KG1 (cell line): Measurements from ENCODE around the gene DCST2.

Experiments used
- DNase-seq: peaks from one replicate; lab custom pipeline; 2025; lab: John Stamatoyannopoulos, UW

Gene DCST2

DNA sequence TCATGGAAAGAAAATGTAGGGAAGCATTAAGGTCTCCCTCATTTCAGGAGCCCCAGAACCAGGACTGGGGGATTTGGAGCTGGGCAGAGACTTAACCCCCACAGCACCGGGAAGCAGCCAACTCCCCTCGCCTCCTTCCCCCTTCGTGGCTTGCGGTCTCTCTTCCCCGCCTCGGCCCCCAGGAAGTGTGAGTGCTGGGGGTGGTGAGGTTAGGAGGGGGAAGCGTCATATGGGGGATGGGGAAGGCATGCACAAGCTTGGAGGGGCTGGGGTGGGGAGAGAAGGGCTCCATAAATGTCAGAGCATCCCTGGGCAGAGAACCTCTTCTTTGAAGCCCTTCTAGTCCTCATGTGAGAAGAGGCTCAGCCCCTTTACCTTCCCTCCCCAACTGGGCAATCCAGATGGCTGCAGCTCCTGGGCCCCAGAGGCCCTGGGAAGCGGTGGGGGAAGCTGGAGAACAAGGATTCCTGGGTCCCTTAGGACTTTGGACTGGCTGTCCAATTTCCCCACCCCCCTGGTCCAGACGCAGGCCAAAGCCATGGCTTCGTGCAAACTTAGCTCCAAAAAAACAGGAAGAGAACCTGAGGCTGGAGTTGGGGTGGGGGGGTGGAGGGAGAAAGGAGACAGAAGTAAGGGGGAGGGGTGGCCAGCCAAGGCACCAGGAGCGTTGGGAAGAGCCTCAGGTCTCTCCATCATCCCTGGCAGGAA is 23.2 kb downstream of the DCST2 start:
- DNase-seq, result no peak

DNA sequence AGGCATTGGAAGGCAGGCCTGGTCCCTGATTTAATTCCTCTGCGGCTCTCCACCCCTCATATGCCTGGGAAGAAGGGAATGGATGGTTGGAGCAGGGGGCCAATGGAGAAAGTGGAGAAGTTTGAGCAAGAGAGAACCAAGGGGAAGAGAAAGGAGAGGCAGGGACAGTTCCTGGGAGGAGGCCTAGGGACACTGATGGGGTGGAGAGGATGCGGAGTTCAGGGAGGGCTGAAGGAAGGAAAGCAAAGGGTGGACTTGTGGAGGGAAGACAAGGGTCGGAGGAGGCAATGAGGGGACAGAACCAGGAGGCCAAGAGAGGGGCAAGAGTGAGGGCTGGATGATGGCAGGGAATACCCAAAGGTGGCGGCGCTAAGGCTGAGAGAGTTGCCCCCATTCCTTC is 23.8 kb downstream of the DCST2 start:
- DNase-seq, result no peak

DNA sequence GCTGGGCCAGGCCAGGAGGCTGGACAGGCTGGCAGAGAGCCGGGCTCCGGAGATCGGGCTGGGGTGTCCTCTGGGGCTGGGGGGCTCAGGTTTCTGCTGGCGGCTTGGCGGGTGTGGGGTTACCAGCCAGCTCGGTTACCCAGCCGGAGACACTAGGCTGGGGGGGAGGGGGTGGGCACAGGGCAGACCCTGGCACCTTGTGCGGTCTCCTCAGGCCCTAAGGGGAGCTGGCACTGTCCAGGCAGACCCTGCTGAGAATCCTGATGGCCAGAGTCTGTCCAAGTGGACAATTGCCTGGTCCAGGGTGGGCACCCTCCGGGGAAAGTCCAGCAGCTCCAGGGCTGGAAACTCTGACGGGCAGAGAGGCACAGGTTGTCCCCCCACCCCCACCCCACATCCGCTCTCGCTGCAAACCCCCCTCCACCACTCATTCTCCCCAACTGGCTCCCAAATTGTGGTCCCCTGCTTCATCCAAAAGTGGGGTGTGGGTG is 24.3 kb downstream of the DCST2 start:
- DNase-seq, result no peak

DNA sequence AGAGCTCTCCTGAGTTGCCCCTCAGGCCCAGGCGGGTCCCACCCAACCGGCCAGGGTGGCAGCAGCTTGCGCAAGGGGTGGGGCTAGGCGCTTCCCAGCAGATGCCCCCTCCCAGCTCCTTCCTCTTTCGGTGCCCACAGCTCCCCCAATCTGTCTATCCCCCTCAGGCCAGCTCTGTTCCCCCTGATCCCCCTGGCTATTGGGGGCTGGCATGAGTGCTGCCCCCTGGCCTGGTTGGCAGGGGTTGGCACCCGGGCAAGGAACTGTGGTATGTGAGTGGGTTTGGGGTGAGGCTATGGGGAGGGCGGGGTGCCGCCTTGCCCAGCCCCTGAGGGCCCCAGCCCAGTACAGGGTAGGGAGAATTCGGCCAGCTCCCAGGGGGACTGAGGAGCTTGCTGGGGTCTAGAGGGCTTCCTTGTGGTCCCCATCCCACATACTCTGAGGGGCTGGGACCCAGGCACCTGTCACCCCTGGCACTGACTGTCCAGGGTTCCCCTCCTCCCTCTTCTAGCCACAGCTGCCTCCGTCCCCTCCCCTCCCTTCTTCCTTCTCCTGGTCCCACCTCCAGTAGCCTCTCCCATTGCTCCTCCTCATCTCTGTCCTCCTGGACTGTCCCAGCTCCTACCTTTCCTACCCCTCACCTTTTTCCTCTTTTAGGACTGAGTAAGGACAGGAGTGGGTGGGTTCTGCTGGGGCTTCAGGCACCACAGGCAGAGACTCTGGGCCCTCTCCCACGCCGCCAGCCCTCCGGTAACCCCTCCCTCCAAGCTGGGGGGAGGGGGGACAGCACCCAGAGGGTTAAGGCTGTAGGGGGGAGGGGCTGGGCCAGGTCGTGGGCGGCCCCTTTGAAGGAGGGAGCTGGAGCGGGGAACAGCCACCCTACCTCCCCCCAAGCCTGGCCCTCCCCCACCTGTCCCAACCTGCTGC is 25.3 kb downstream of the DCST2 start:
- no peak for DNase-seq

- no peak for DNase-seq
Measured at GRCh38 chr1:155007251-155007828, 26.2 kb downstream of the DCST2 start.

GRCh38 chr1:155006601-155007101 is 26.9 kb downstream of the DCST2 start:
- DNase-seq, result peak; percentile 79

- no peak for DNase-seq
Measured at GRCh38 chr1:155005076-155006011, 28.2 kb downstream of the DCST2 start.

DNA sequence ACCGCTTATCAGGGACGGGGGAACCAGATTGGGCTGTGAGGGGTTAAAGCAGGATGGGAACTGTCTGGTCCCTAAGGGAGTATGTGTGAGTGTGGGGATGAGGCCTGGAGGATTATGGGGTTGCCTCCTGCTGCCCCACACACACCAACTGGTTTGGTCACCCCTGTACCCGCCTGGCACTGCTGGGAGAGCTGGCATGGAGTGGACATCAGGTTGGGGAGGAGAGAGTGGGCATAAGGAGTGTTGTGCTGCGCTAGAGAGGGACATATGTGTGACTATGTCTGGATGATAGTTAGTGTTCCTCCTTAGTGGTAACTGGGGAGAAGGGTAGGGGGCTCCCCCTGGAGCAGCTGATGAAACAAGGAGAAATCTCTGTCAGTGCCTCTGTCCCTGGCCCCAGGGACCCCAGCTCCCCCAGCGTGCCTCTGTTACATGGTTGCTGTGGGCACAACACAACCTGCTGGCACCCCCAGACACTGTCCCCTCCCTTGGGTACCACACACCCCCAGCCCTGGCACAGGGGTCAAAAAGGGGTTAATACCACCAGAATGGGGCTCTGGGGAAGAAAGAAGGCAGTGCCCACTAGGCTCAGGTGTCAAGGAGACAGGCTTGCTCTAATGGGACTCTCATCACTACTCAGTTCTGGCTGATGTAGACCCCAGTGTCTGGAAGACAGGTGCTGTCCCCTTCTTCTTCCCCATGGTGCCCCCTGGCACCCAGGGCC is 29.1 kb downstream of the DCST2 start:
- DNase-seq, result no peak

GRCh38 chr1:155003766-155004351 is 29.7 kb downstream of the DCST2 start:
- DNase-seq, result no peak

- no peak for DNase-seq
Measured at GRCh38 chr1:155003227-155003765, 30.3 kb downstream of the DCST2 start.

- DNase-seq, result no peak
Measured at GRCh38 chr1:155002464-155003226, 30.9 kb downstream of the DCST2 start, which contains the start of gene ZBTB7B. ZBTB7B (plus strand) TSS chr1:155002802; CDS start chr1:155014661, 11,859 bp downstream.

GRCh38 chr1:155001675-155002463 is 31.7 kb downstream of the DCST2 start:
- peak; percentile 95 for DNase-seq

DNA sequence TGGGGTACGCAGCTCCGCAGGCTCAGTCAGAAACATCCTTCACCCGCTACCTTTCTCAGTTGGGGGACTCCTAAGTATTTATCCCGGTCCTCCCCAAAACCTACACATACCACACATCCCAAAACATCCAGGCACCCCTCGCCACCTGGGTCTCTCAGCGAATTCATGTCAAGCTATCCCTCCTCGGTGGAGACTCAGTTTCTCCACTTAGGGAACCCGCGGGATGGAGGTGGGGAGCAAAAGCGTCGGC is 32.2 kb downstream of the DCST2 start:
- DNase-seq, result no peak

GRCh38 chr1:155000726-155001424 is 32.7 kb downstream of the DCST2 start:
- peak; percentile 93 for DNase-seq

- peak; percentile 83 for DNase-seq
Measured at GRCh38 chr1:155000411-155000725, 33.2 kb downstream of the DCST2 start.

GRCh38 chr1:154999571-155000410 is 33.8 kb downstream of the DCST2 start:
- peak; percentile 83 for DNase-seq
